ENCODE measurements around the gene PSTPIP1. TPM values are rescaled to one million over a fixed set of nuclear protein-coding genes. Genes with fewer than 3 reads are reported as not detected.
A peak's percentile ranks its signal among the peaks of the same experiment; 100 is the strongest.

The PSTPIP1 gene
- polyA plus RNA-seq, 2 of the 4 experiments (the other 2 are of a cell fraction), result not detected

DNA sequence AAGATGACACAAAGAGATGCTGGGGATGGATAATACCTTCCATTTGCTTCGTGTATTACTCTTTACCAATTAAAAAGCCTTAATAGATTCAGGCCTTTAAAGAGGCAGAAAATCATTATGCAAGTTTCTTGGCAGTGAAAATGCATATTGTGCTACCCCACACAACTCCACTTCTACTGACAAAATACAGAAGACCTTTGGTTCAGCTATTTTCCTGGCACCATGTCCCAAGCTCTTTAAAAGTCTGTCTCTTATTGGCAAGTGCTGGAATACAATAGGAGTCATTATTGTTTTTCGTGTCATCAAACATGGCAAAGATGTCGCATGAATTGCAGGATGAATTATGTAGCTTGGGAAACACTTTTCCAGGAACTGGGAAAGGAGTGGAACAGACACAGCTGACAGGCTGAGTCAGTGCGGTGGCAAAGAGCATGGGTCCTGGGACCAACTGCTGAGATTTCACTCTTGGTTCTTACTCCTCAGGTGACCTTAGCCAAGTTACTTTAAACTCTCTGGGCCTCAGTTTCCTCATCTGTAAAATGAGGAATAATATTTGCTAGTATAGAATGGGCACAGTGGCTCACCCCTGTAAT lies 81.5 kb downstream of the PSTPIP1 start (continued):
- TF ChIP-seq, protein P1, sequence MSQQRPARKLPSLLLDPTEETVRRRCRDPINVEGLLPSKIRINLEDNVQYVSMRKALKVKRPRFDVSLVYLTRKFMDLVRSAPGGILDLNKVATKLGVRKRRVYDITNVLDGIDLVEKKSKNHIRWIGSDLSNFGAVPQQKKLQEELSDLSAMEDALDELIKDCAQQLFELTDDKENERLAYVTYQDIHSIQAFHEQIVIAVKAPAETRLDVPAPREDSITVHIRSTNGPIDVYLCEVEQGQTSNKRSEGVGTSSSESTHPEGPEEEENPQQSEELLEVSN (IDR thresholded peaks at IDR 0.05; ENCODE audit: borderline replicate concordance, low read depth), result no peak

DNA sequence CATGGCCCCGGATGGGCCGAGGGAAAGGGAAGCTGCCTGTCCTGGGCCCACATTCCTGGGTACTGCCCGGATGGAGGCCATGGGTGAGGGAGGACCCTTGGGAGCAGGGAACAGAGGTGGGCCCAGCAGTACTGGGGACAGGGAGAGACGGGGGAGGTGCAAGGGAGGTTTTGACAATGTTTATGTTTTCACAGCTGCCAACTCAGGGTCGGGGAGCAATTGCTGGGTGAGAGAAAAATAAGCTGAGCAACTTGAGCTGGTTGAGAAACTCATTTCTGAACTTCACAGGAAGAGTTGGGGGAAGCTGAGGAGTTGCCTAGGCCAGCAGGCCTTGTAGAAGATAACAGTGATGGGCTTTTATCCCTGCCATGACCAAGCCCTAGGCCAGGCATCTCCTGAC lies 87.0 kb downstream of the PSTPIP1 start:
- FAIRE-seq, result no peak
- TF ChIP-seq GATA3 (IDR thresholded peaks at IDR 0.05; ENCODE audit: borderline replicate concordance), result no peak
- no peak for TF ChIP-seq ZNF302 (CRISPR knock-in tag; IDR thresholded peaks at IDR 0.05)
- no peak for TF ChIP-seq HDAC2 (IDR thresholded peaks at IDR 0.05)
- TF ChIP-seq HOXB5 (CRISPR knock-in tag; IDR thresholded peaks at IDR 0.05), result no peak
- no peak for TF ChIP-seq POLR2A (IDR thresholded peaks at IDR 0.05; ENCODE audit: low read length)
- TF ChIP-seq, protein P2, sequence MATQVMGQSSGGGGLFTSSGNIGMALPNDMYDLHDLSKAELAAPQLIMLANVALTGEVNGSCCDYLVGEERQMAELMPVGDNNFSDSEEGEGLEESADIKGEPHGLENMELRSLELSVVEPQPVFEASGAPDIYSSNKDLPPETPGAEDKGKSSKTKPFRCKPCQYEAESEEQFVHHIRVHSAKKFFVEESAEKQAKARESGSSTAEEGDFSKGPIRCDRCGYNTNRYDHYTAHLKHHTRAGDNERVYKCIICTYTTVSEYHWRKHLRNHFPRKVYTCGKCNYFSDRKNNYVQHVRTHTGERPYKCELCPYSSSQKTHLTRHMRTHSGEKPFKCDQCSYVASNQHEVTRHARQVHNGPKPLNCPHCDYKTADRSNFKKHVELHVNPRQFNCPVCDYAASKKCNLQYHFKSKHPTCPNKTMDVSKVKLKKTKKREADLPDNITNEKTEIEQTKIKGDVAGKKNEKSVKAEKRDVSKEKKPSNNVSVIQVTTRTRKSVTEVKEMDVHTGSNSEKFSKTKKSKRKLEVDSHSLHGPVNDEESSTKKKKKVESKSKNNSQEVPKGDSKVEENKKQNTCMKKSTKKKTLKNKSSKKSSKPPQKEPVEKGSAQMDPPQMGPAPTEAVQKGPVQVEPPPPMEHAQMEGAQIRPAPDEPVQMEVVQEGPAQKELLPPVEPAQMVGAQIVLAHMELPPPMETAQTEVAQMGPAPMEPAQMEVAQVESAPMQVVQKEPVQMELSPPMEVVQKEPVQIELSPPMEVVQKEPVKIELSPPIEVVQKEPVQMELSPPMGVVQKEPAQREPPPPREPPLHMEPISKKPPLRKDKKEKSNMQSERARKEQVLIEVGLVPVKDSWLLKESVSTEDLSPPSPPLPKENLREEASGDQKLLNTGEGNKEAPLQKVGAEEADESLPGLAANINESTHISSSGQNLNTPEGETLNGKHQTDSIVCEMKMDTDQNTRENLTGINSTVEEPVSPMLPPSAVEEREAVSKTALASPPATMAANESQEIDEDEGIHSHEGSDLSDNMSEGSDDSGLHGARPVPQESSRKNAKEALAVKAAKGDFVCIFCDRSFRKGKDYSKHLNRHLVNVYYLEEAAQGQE (IDR thresholded peaks at IDR 0.05), result no peak
- TF ChIP-seq RNF2 (IDR thresholded peaks at IDR 0.05; ENCODE audit: borderline replicate concordance, low read depth), result no peak
- no peak for TF ChIP-seq FOXS1 (CRISPR knock-in tag; IDR thresholded peaks at IDR 0.05)
- Histone ChIP-seq H3K9me3 (no peaks in the 10 kb centered on the region), H3K4me3 (no peak overlapping the region), H3K4me2 (no peak overlapping the region), H3K4me1 (no peaks in the 10 kb centered on the region), H3K27ac (no peak overlapping the region)
- no peak for DNase-seq (ENCODE audit: low read depth in 1 of 2, low spot score in 1 of 2)
- ChIA-PET CTCF (interaction anchor here (0.9 to 1.7 kb wide), 4 partner anchors 9 to 57 kb away, joined by 3 to 7 read pairs (median 3); no protein-coding TSS in a partner anchor), POLR2A (no interaction called here)
- WGBS (ENCODE audit: missing lambda C conversion rate), result 75% methylated on average over 5 of the region's 5 CpGs
- no peak for ATAC-seq

DNA sequence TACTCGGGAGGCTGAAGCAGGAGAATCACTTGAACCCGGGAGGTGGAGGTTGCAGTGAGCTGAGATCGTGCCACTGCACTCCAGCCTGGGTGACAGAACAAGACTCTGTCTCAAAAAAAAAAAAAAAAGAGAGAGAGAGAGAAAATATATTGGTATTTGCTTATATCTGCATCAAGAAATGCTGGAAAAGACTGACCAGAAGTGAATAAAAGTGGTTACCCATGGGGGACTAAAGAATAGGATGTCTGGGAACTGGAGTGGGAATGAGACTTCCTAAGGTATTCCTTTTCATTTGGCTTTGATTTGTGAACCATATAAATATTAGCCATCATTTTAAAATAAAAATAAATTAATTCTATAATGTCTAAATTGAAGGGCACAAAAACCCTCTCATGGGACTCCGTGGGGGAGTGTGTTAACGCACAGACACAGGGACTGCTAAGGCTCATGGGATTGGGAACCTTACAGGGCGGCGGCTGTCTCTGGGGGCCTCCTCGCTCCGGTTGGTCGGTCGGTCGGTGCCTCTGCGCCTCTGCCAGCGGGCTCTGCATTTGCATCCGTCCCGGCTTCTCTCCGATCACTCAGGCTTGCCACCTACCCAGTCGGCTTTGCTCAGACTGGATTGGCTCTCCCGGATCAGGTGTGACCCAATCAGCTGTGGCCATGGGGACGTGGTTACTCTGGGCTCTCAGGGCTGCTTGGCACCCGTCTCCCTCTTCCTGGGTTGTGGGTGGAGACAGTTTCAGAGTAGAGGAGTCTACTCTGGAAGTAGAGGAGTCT lies 88.6 kb downstream of the PSTPIP1 start:
- FAIRE-seq (no peak), DNase-seq (ENCODE audit: low read depth in 1 of 2, low spot score in 1 of 2) (peak; percentile 82 to 85), ATAC-seq (peak; percentile 95 to 99)
- CTCF ChIA-PET, result interaction anchor here (0.6 kb wide), 1 partner anchor 18 kb away, joined by 4 read pairs; no protein-coding TSS in a partner anchor
- H3K4me1 ChIP-seq, result no peaks in the 10 kb centered on the region
- peak overlapping the region; percentile 29; the same call in 2 of the 3 replicates for H3K4me3 ChIP-seq
- H3K27ac ChIP-seq, result 0 out of 6 replicates have a peak overlapping the region, but pooled peaks have one; percentile 13 to 29
- WGBS (ENCODE audit: missing lambda C conversion rate), result 49% methylated on average over 21 of the region's 21 CpGs
- H3K9me3 ChIP-seq, result no peaks in the 10 kb centered on the region
- POLR2A ChIA-PET, result no interaction called here
- H3K4me2 ChIP-seq, result peak overlapping the region; percentile 65
- TF ChIP-seq CHD2 (IDR thresholded peaks at IDR 0.05; ENCODE audit: low read length, partially characterized antibody), result no peak
- TF ChIP-seq, protein P2 (IDR thresholded peaks at IDR 0.05), result no peak
- TF ChIP-seq CEBPB (IDR thresholded peaks at IDR 0.05), result no peak
- TF ChIP-seq, protein P3, sequence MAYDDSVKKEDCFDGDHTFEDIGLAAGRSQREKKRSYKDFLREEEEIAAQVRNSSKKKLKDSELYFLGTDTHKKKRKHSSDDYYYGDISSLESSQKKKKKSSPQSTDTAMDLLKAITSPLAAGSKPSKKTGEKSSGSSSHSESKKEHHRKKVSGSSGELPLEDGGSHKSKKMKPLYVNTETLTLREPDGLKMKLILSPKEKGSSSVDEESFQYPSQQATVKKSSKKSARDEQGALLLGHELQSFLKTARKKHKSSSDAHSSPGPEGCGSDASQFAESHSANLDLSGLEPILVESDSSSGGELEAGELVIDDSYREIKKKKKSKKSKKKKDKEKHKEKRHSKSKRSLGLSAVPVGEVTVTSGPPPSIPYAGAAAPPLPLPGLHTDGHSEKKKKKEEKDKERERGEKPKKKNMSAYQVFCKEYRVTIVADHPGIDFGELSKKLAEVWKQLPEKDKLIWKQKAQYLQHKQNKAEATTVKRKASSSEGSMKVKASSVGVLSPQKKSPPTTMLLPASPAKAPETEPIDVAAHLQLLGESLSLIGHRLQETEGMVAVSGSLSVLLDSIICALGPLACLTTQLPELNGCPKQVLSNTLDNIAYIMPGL (CRISPR knock-in tag; IDR thresholded peaks at IDR 0.05; ENCODE audit: borderline replicate concordance), result no peak
- no peak for TF ChIP-seq JUNB (IDR thresholded peaks at IDR 0.05)
- TF ChIP-seq, protein P1 (IDR thresholded peaks at IDR 0.05; ENCODE audit: borderline replicate concordance, low read depth), result no peak
- no peak for TF ChIP-seq ZFP36 (IDR thresholded peaks at IDR 0.05; ENCODE audit: borderline replicate concordance, partially characterized antibody)
- TF ChIP-seq RFX5 (IDR thresholded peaks at IDR 0.05), result 0 out of 2 replicates have a peak, but pooled peaks have one; percentile 35
- TF ChIP-seq HDAC2 (IDR thresholded peaks at IDR 0.05), result no peak
- TF ChIP-seq SREBF2 (IDR thresholded peaks at IDR 0.05), result no peak
- TF ChIP-seq POLR2A (IDR thresholded peaks at IDR 0.05; ENCODE audit: low read length), result peak; percentile 27; the same call in 1 of the 2 replicates
- TF ChIP-seq MYC (IDR thresholded peaks at IDR 0.05; ENCODE audit: borderline replicate concordance, low read length), result no peak
- TF ChIP-seq, protein P4, sequence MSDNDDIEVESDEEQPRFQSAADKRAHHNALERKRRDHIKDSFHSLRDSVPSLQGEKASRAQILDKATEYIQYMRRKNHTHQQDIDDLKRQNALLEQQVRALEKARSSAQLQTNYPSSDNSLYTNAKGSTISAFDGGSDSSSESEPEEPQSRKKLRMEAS (IDR thresholded peaks at IDR 0.05), result no peak
- no peak for TF ChIP-seq GATA3 (IDR thresholded peaks at IDR 0.05; ENCODE audit: borderline replicate concordance)
- TF ChIP-seq RARB (CRISPR knock-in tag; IDR thresholded peaks at IDR 0.05), result no peak
- no peak for TF ChIP-seq ESRRA (IDR thresholded peaks at IDR 0.05; ENCODE audit: borderline replicate concordance, low read length)
- TF ChIP-seq FOSL2 (IDR thresholded peaks at IDR 0.05), result no peak
- no peak for TF ChIP-seq FOSL2 (CRISPR knock-in tag; IDR thresholded peaks at IDR 0.05)
